ENCODE results near the gene IL20RA. TPM values are rescaled to one million over a fixed set of nuclear protein-coding genes. Genes with fewer than 3 reads are reported as not detected.

Gene IL20RA
- polyA plus RNA-seq, 2 donors = 4.6 to 5.2 TPM

DNA sequence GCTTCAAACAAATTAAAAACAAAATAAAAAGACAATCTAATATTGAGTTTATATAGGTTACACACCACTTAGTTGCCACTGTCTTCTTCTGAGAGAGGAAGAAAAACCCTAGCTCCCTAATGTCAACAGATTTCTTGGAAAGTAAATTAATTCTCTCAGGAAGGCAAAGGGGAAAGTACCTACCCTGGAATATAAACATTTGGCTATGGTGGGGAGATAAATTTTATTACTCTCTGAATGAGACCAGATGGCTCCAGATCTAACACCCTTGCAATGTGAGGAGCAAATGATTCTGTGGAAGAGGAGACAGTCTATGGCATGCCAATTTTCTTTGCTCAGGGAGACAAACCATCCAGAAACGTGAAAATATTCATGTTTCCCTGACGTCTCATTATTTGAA, 4.3 kb upstream of the IL20RA start:
- 51 to 71% methylated on average over 2 of the region's 2 CpGs for WGBS, 2 donors
- no peaks in the 10 kb centered on the region for H3K9me3 ChIP-seq (ENCODE audit: control insufficient read depth in 2 of 2, insufficient read depth in 1 of 2, low read depth in 1 of 2, low read length in 1 of 2)
- H3K36me3 ChIP-seq (ENCODE audit: control insufficient read depth in 2 of 2, insufficient read depth in 2 of 2, low read length in 1 of 2) = no peaks in the 10 kb centered on the region
- H3K4me3 ChIP-seq (ENCODE audit: low read depth in 1 of 2, low read length in 2 of 2) = no peak overlapping the region
- peaks cover 0 to 3% of the 10 kb centered on the region in 2 donors for H3K27me3 ChIP-seq (ENCODE audit: control insufficient read depth in 1 of 2, insufficient read depth in 2 of 2, low read length in 2 of 2)
- H3K4me1 ChIP-seq (ENCODE audit: control insufficient read depth in 2 of 2, insufficient read depth in 2 of 2, low read length in 1 of 2) = no peaks in the 10 kb centered on the region
- no peak overlapping the region for H3K27ac ChIP-seq (ENCODE audit: low read depth in 2 of 2, low read length in 1 of 2)

DNA sequence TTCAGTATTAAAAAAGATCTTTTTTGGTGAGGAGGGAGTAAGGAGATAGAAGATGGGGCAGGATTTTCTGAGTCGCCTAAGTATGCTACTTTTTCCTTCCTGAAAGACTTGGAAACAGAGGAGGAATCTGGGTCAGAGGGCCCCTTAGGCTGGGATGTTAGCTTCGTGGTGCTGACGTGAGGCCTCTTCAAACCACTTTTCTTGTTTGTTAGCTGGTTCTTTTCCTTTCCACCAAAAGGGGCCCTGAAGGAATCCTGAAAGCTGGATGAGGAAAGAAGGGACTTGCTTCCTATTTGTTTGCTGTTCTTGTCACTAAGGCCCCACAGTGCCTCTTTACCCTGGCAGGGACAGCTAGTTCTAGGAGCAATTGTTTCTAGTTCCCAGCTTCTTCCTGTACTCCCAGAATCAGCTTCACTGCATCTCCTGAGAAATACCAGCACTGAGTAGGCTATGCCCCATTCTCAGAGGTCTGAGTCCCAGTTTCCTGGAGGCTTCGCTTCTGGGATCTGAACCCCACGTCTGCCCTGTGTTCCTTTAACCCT, 2.2 kb upstream of the IL20RA start:
- 85 to 92% methylated on average over 5 of the region's 5 CpGs for WGBS, 2 donors
- no peak overlapping the region for H3K27ac ChIP-seq (ENCODE audit: low read depth in 2 of 2, low read length in 1 of 2)
- no peaks in the 10 kb centered on the region for H3K9me3 ChIP-seq (ENCODE audit: control insufficient read depth in 2 of 2, insufficient read depth in 1 of 2, low read depth in 1 of 2, low read length in 1 of 2)
- H3K4me1 ChIP-seq (ENCODE audit: control insufficient read depth in 2 of 2, insufficient read depth in 2 of 2, low read length in 1 of 2) = no peaks in the 10 kb centered on the region
- H3K27me3 ChIP-seq (ENCODE audit: control insufficient read depth in 1 of 2, insufficient read depth in 2 of 2, low read length in 2 of 2) = peaks cover 0 to 3% of the 10 kb centered on the region in 2 donors
- H3K36me3 ChIP-seq (ENCODE audit: control insufficient read depth in 2 of 2, insufficient read depth in 2 of 2, low read length in 1 of 2) = no peaks in the 10 kb centered on the region
- H3K4me3 ChIP-seq (ENCODE audit: low read depth in 1 of 2, low read length in 2 of 2) = no peak overlapping the region

DNA sequence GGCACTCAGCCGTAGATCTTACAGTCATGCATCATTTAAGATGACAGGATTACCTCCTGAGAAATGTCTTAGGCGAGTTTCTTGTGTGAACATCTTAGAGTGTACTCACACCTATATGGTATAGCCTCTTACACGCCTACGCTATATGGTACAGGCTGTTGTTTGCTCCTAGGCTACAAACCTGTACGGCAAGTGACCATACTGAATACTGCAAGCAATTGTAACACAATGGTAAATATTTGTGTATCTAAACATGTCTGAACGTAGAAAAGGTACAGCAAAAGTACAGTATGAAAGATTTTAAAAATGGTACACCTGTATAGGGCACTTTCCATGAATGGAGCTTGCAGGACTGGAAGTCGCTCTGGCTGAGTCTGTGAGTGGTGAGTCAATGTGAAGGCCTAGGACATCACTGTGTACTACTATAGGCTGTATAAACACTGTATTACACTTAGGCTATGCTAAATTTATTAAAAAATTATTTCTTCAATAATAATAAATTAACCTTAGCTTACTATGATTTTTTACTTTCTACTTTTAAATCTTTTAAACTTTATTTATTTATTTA, 541 bp upstream of the IL20RA start:
- 56 to 64% methylated on average over 7 of the region's 7 CpGs for WGBS, 2 donors

DNA sequence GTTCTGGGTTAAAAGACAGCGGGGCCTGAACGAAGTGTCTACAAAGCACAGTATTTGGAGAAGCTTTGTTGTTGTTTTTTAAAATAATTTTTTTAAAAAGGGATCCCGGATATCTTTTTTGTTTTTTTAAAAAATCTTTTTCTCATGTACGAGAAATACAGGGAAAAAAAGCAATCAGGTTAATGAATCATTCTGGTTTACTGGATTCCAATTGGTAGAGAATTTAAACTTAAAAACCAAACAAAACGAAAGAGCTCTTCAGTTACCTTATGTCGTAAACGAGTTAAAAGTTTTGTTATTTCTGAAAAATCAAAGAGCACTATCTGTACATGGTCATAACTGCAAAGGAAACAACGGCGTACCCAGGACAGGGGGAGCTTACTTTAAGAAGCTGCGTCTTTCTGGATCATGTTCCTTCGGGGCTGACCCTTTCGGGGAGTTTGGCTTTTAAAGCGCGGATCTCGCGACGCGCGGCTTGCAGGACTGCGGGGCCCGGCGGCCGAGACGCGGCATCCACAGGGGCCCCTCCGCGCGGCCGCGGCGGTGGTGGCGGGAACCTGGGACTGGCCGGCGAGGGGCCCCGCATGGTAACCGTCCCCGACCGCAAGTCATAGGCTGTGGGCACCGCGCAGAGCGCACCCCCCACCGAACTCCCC, 927 bp downstream of the IL20RA start:
- Histone ChIP-seq H3K27me3 (ENCODE audit: control insufficient read depth in 1 of 2, insufficient read depth in 2 of 2, low read length in 2 of 2) (peaks cover 0 to 3% of the 10 kb centered on the region in 2 donors), H3K4me3 (ENCODE audit: low read depth in 1 of 2, low read length in 2 of 2) (peak overlapping the region; percentile 71 to 90), H3K27ac (ENCODE audit: low read depth in 2 of 2, low read length in 1 of 2) (peak overlapping the region; percentile 75 to 81), H3K4me1 (ENCODE audit: control insufficient read depth in 2 of 2, insufficient read depth in 2 of 2, low read length in 1 of 2) (no peaks in the 10 kb centered on the region), H3K36me3 (ENCODE audit: control insufficient read depth in 2 of 2, insufficient read depth in 2 of 2, low read length in 1 of 2) (no peaks in the 10 kb centered on the region), H3K9me3 (ENCODE audit: control insufficient read depth in 2 of 2, insufficient read depth in 1 of 2, low read depth in 1 of 2, low read length in 1 of 2) (no peaks in the 10 kb centered on the region)
- 3 to 5% methylated on average over 42 of the region's 42 CpGs for WGBS, 2 donors

More for the DNA sequence above, 541 bp upstream of the IL20RA start:
- Histone ChIP-seq H3K4me1 (ENCODE audit: control insufficient read depth in 2 of 2, insufficient read depth in 2 of 2, low read length in 1 of 2) (no peaks in the 10 kb centered on the region), H3K9me3 (ENCODE audit: control insufficient read depth in 2 of 2, insufficient read depth in 1 of 2, low read depth in 1 of 2, low read length in 1 of 2) (no peaks in the 10 kb centered on the region), H3K36me3 (ENCODE audit: control insufficient read depth in 2 of 2, insufficient read depth in 2 of 2, low read length in 1 of 2) (no peaks in the 10 kb centered on the region), H3K27ac (ENCODE audit: low read depth in 2 of 2, low read length in 1 of 2) (peak overlapping the region in 1 of 2 donors; percentile 75), H3K27me3 (ENCODE audit: control insufficient read depth in 1 of 2, insufficient read depth in 2 of 2, low read length in 2 of 2) (peaks cover 0 to 3% of the 10 kb centered on the region in 2 donors), H3K4me3 (ENCODE audit: low read depth in 1 of 2, low read length in 2 of 2) (peak overlapping the region in 1 of 2 donors; percentile 71)

DNA sequence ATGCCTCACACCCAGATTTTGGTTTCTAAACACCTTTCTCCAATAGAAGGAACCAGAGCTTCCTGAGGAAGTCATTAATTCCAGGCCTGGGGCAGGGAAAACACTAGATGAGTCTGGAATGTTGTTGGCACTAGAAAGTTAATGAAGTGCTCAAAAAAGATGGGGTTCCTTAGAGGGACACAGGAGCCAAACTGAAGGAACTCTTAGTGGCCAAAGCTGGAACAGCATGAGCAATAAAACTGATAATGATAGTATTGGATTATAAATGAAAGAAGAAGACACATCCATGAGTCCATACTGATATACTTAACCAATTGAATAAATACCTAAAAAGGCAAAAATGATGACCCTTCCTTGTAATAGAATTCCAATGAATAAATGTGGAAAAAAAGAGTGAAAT, 4.4 kb downstream of the IL20RA start:
- peaks cover 0 to 3% of the 10 kb centered on the region in 2 donors for H3K27me3 ChIP-seq (ENCODE audit: control insufficient read depth in 1 of 2, insufficient read depth in 2 of 2, low read length in 2 of 2)
- H3K9me3 ChIP-seq (ENCODE audit: control insufficient read depth in 2 of 2, insufficient read depth in 1 of 2, low read depth in 1 of 2, low read length in 1 of 2) = no peaks in the 10 kb centered on the region
- H3K4me1 ChIP-seq (ENCODE audit: control insufficient read depth in 2 of 2, insufficient read depth in 2 of 2, low read length in 1 of 2) = no peaks in the 10 kb centered on the region
- H3K36me3 ChIP-seq (ENCODE audit: control insufficient read depth in 2 of 2, insufficient read depth in 2 of 2, low read length in 1 of 2) = no peaks in the 10 kb centered on the region
- H3K27ac ChIP-seq (ENCODE audit: low read depth in 2 of 2, low read length in 1 of 2) = no peak overlapping the region
- no peak overlapping the region for H3K4me3 ChIP-seq (ENCODE audit: low read depth in 1 of 2, low read length in 2 of 2)

DNA sequence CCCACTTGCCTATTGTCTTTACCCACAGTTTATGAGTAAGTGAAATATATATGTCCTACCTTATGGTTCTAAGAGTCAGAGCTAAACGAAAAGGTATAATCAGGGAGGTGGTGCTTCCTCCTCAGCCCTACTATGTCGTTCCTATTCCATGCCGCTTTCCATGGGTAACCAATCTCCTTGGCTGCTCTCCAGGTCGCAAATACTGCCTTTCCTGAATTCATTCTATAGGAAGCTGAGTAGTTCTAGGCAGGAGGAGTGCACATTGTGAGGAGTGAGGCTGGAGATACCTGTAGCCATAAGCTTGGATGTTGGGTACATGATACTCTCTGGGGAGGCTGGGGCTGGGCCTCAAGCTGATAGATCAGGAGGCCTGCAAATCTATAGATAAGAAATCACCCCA, 5.8 kb downstream of the IL20RA start:
- H3K4me1 ChIP-seq (ENCODE audit: control insufficient read depth in 2 of 2, insufficient read depth in 2 of 2, low read length in 1 of 2) = no peaks in the 10 kb centered on the region
- H3K27ac ChIP-seq (ENCODE audit: low read depth in 2 of 2, low read length in 1 of 2) = no peak overlapping the region
- H3K36me3 ChIP-seq (ENCODE audit: control insufficient read depth in 2 of 2, insufficient read depth in 2 of 2, low read length in 1 of 2) = no peaks in the 10 kb centered on the region
- no peaks in the 10 kb centered on the region for H3K9me3 ChIP-seq (ENCODE audit: control insufficient read depth in 2 of 2, insufficient read depth in 1 of 2, low read depth in 1 of 2, low read length in 1 of 2)
- H3K4me3 ChIP-seq (ENCODE audit: low read depth in 1 of 2, low read length in 2 of 2) = no peak overlapping the region
- 82 to 86% methylated on average over 4 of the region's 4 CpGs for WGBS, 2 donors
- H3K27me3 ChIP-seq (ENCODE audit: control insufficient read depth in 1 of 2, insufficient read depth in 2 of 2, low read length in 2 of 2) = no peaks in the 10 kb centered on the region

DNA sequence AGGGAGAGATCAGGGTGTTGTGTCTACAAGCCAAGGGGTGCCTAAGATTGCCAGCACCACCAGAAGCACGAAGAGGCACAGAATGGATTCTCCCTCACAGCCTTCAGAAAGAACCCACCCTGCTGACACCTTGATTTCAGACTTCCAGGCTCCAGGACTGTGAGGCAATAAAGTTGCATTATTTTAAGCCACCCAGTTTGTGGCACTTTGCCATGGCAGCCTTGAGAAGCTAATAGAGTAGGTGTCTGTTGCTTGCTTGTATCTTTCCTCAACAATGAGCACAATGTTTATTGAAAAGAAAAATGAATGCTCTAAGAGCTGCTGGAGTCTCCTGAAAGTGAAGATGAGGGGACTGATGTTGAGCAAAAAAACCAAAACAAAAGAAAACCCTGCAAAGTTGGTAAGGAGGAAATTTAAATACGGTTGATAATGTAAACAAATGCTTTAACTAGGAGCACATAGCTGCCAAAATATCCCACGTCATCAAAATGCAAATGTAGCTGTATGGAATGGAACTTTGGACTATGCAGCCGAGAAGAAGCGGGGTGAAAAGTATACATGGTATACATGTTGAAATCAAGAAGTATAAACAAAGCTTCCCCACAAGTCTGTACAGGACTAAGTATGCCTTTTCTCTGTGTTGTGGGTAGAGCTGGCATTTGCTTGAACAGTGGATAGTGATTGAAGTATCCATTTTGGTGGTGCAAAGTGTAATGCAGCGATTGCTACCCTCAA, 8.0 kb downstream of the IL20RA start:
- H3K27ac ChIP-seq (ENCODE audit: low read depth in 2 of 2, low read length in 1 of 2) = peak overlapping the region; percentile 56 to 65
- H3K27me3 ChIP-seq (ENCODE audit: control insufficient read depth in 1 of 2, insufficient read depth in 2 of 2, low read length in 2 of 2) = no peaks in the 10 kb centered on the region
- H3K4me3 ChIP-seq (ENCODE audit: low read depth in 1 of 2, low read length in 2 of 2) = no peak overlapping the region
- H3K9me3 ChIP-seq (ENCODE audit: control insufficient read depth in 2 of 2, insufficient read depth in 1 of 2, low read depth in 1 of 2, low read length in 1 of 2) = no peaks in the 10 kb centered on the region
- H3K4me1 ChIP-seq (ENCODE audit: control insufficient read depth in 2 of 2, insufficient read depth in 2 of 2, low read length in 1 of 2) = no peaks in the 10 kb centered on the region
- WGBS, 2 donors = 49 to 54% methylated on average over 6 of the region's 6 CpGs
- no peaks in the 10 kb centered on the region for H3K36me3 ChIP-seq (ENCODE audit: control insufficient read depth in 2 of 2, insufficient read depth in 2 of 2, low read length in 1 of 2)

DNA sequence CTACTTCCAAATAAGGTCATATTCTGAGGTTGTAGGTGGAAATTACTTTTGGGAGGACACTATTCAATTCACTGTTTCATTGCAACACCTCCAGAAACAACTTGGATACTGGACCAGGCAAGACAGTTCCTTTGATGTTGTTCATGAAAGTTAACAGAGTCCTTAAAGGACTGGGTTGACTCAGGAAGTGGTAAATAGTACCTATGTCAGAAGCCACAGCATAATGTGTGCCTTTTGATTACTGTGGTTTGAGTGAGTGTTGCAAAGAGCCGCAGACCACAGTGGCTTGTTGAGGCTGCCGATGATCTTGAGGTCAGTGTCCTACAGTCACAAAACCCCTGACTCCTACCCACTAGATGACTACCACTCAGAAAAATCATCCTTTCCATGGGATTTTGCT, 10.9 kb downstream of the IL20RA start:
- WGBS, 2 donors = 86 to 91% methylated on average over 2 of the region's 2 CpGs

DNA sequence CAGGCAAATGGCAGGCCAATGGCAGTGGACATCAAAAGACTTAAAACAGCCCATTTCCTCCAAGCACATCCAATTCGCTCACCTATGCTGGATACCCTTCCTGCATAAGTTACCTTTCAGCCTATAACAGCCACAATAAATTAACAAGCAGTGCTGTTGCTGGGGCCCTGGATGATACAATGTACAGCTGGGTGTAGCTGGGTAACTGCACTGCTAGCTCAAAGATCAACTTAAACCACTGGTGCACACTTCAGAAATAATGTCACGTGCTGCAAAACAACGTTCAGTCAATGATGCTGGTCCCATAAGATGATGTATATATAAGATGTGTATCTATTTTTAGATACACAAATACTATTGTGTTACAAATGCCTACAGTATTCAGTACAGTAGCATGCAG, 13.6 kb downstream of the IL20RA start:
- 86 to 90% methylated on average over 3 of the region's 3 CpGs for WGBS, 2 donors
- Histone ChIP-seq H3K27me3 (ENCODE audit: control insufficient read depth in 1 of 2, insufficient read depth in 2 of 2, low read length in 2 of 2) (no peaks in the 10 kb centered on the region), H3K36me3 (ENCODE audit: control insufficient read depth in 2 of 2, insufficient read depth in 2 of 2, low read length in 1 of 2) (no peaks in the 10 kb centered on the region), H3K9me3 (ENCODE audit: control insufficient read depth in 2 of 2, insufficient read depth in 1 of 2, low read depth in 1 of 2, low read length in 1 of 2) (no peaks in the 10 kb centered on the region), H3K4me3 (ENCODE audit: low read depth in 1 of 2, low read length in 2 of 2) (no peak overlapping the region), H3K27ac (ENCODE audit: low read depth in 2 of 2, low read length in 1 of 2) (no peak overlapping the region), H3K4me1 (ENCODE audit: control insufficient read depth in 2 of 2, insufficient read depth in 2 of 2, low read length in 1 of 2) (peaks cover 0 to 2% of the 10 kb centered on the region in 2 donors)

More for the DNA sequence above, 10.9 kb downstream of the IL20RA start:
- no peak overlapping the region for H3K27ac ChIP-seq (ENCODE audit: low read depth in 2 of 2, low read length in 1 of 2)
- no peak overlapping the region for H3K4me3 ChIP-seq (ENCODE audit: low read depth in 1 of 2, low read length in 2 of 2)
- no peaks in the 10 kb centered on the region for H3K27me3 ChIP-seq (ENCODE audit: control insufficient read depth in 1 of 2, insufficient read depth in 2 of 2, low read length in 2 of 2)
- no peaks in the 10 kb centered on the region for H3K9me3 ChIP-seq (ENCODE audit: control insufficient read depth in 2 of 2, insufficient read depth in 1 of 2, low read depth in 1 of 2, low read length in 1 of 2)
- H3K4me1 ChIP-seq (ENCODE audit: control insufficient read depth in 2 of 2, insufficient read depth in 2 of 2, low read length in 1 of 2) = no peaks in the 10 kb centered on the region
- H3K36me3 ChIP-seq (ENCODE audit: control insufficient read depth in 2 of 2, insufficient read depth in 2 of 2, low read length in 1 of 2) = no peaks in the 10 kb centered on the region
